CD8-positive, alpha-beta memory T cell (primary cell): ENCODE data around the gene NAMPT. TPM values are rescaled to one million over a fixed set of nuclear protein-coding genes. Genes with fewer than 3 reads are reported as not detected.

Experiments
- CTCF ChIA-PET: fragments of 350-600 bp; sonication (Branson Sonifier 250); formaldehyde crosslinking; loops from one replicate; lab custom pipeline; 2021; ENCODE audit warnings: antibody characterized with exemption; lab: Charles Lee
- POLR2A ChIA-PET: fragments of 350-600 bp; sonication (Branson Sonifier 250); formaldehyde crosslinking; loops from one replicate; lab custom pipeline; 2021; ENCODE audit warnings: antibody characterized with exemption; lab: Charles Lee
- DNase-seq, 5 donors: peaks; one replicate each; pipeline versions ENCODE4 v3.0.0 to v3.0.0-alpha.2; 2020 to 2022; ENCODE audit warnings: mixed read lengths in 1 of 5
- H3K27ac ChIP-seq: one replicate; pipeline ENCODE4 v1.7.0; 2013; ENCODE audit warnings: low read depth, mild to moderate bottlenecking, low read length, moderate library complexity
- H3K27me3 ChIP-seq: 2 replicates; pipeline ENCODE4 v1.7.0; 2013; ENCODE audit warnings: low read length, mild to moderate bottlenecking; ENCODE audit not compliant: insufficient read depth, poor library complexity, severe bottlenecking
- H3K36me3 ChIP-seq: 2 replicates; pipeline ENCODE4 v1.7.0; 2013; ENCODE audit warnings: mild to moderate bottlenecking, low read length, moderate library complexity; ENCODE audit not compliant: insufficient read depth
- H3K4me1 ChIP-seq: 2 replicates; pipeline ENCODE4 v1.7.0; 2013; ENCODE audit warnings: mild to moderate bottlenecking, low read length, moderate library complexity; ENCODE audit not compliant: insufficient read depth
- H3K4me3 ChIP-seq: 2 replicates; pipeline ENCODE4 v1.7.0; 2013; ENCODE audit warnings: mild to moderate bottlenecking, low read length
- H3K9me3 ChIP-seq: 2 replicates; pipeline ENCODE4 v1.7.0; 2013; ENCODE audit warnings: mild to moderate bottlenecking, low read length
- H3K27ac Mint-ChIP-seq, 8 donors: one replicate each; pipeline ENCODE4 v1.8.0; 2020 to 2021; ENCODE audit warnings: mixed read lengths in 8 of 8, mild to moderate bottlenecking in 6 of 8, inconsistent platforms in 3 of 8, moderate library complexity in 3 of 8
- H3K27me3 Mint-ChIP-seq, 2 donors: one replicate each; pipeline ENCODE4 v1.8.0; 2020 to 2021; ENCODE audit warnings: mixed read lengths in 2 of 2, mild to moderate bottlenecking in 1 of 2, moderate library complexity in 1 of 2
- H3K36me3 Mint-ChIP-seq, 3 donors: one replicate each; pipeline ENCODE4 v1.8.0; 2020 to 2021; ENCODE audit warnings: mixed read lengths in 3 of 3, inconsistent platforms in 1 of 3, mild to moderate bottlenecking in 1 of 3
- H3K4me1 Mint-ChIP-seq, 3 donors: one replicate each; pipeline ENCODE4 v1.8.0; 2020 to 2021; ENCODE audit warnings: mixed read lengths in 3 of 3, inconsistent platforms in 1 of 3, mild to moderate bottlenecking in 1 of 3
- H3K4me3 Mint-ChIP-seq, 7 donors: one replicate each; pipeline ENCODE4 v1.8.0; 2020 to 2021; ENCODE audit warnings: mixed read lengths in 7 of 7, mild to moderate bottlenecking in 6 of 7, moderate library complexity in 4 of 7, inconsistent platforms in 2 of 7
- H3K9me3 Mint-ChIP-seq, 5 donors: one replicate each; pipeline ENCODE4 v1.8.0; 2020 to 2022; ENCODE audit warnings: mixed read lengths in 5 of 5, mild to moderate bottlenecking in 3 of 5, moderate library complexity in 2 of 5, inconsistent platforms in 1 of 5
- polyA plus RNA-seq: library from polyadenylated mRNA; unstranded; fragments of 300-500 nt; fragmentation: Illumina TruSeq; gene quantifications from one replicate; pipeline ENCODE4 v1.2.3, GENCODE V29; 2021
- total RNA-seq, 2 experiments: library from RNA; stranded (reverse); gene quantifications; one replicate each; pipeline ENCODE4 v1.2.3, GENCODE V29; 2021

NAMPT gene
- total and polyA plus RNA-seq, 3 experiments from 2014 or later, result 15.9 to 742 (median 723) TPM

DNA sequence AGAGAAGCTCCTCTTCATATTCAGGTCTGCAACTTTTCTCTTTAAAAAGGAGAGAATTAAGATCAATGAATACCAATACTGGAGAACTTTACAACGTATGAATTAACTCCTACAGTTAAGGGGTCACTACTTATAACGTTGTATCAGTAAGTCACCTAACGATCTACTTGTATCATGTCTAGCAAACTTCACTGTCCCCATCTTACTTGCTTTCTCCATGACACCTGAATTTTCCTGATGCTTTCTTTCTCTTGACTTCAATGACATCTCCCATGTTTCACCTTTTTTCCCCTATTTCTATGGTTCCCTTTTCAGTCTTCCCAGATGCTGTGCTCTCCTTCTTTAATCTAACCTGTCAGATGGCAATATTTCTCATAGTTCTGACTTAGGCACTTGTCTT lies 19.6 kb downstream of the NAMPT start:
- no peak for DNase-seq

DNA sequence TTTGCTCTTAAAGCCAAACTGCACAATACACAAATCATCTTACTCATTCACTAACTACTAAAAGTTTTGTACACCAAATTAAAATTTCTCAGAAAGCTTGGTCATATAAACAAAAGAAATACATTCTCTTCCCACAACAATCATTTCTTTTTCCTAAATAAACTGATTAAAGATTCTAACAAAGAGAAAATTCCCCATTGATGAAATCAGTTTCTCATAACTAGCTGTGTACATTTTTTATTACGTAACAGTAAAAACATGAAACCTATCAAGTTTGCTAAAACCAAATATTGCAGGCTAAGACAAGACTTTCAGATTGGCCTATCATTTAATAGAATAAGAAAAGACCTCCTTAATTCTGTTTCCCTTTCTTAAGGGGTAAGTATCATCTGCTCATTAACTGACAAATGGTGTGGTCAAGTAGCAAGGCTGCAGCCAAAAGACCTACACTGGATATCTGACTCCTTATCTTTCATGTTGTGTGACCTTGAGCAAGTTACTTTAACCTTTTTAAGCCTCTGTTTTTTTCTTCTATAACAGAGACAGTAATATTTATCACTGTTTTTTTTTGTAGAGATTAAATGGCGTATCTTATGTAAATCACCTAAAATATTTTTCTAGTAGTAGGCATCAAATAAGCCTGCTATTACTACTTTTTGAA lies 22.4 kb downstream of the NAMPT start:
- Histone ChIP-seq H3K4me3 (no peak overlapping the region), H3K27ac (no peak overlapping the region), H3K27me3 (no peaks in the 10 kb centered on the region), H3K9me3 (no peaks in the 10 kb centered on the region), H3K4me1 (peaks cover 10% of the 10 kb centered on the region), H3K36me3 (no peaks in the 10 kb centered on the region)
- Mint-ChIP-seq H3K4me3 (no peak overlapping the region), H3K4me1 (peaks cover 11 to 20% (median 17%) of the 10 kb centered on the region in 3 donors), H3K9me3 (no peaks in the 10 kb centered on the region), H3K36me3 (peaks cover 18 to 72% (median 44%) of the 10 kb centered on the region in 3 donors), H3K27ac (no peak overlapping the region), H3K27me3 (no peaks in the 10 kb centered on the region)
- POLR2A ChIA-PET, result no interaction called here
- no peak for DNase-seq
- CTCF ChIA-PET, result no interaction called here

More for the DNA sequence above, 19.6 kb downstream of the NAMPT start:
- H3K36me3 ChIP-seq, result no peaks in the 10 kb centered on the region
- Mint-ChIP-seq H3K27me3 (no peaks in the 10 kb centered on the region), H3K4me3 (no peak overlapping the region), H3K27ac (no peak overlapping the region), H3K9me3 (no peaks in the 10 kb centered on the region), H3K36me3 (peaks cover 5 to 72% (median 33%) of the 10 kb centered on the region in 3 donors), H3K4me1 (peaks cover 10 to 12% (median 11%) of the 10 kb centered on the region in 3 donors)
- ChIA-PET CTCF (no interaction called here), POLR2A (no interaction called here)
- H3K9me3 ChIP-seq, result no peaks in the 10 kb centered on the region
- no peaks in the 10 kb centered on the region for H3K27me3 ChIP-seq
- no peak overlapping the region for H3K27ac ChIP-seq
- H3K4me1 ChIP-seq, result peaks cover 10% of the 10 kb centered on the region
- H3K4me3 ChIP-seq, result no peak overlapping the region

DNA sequence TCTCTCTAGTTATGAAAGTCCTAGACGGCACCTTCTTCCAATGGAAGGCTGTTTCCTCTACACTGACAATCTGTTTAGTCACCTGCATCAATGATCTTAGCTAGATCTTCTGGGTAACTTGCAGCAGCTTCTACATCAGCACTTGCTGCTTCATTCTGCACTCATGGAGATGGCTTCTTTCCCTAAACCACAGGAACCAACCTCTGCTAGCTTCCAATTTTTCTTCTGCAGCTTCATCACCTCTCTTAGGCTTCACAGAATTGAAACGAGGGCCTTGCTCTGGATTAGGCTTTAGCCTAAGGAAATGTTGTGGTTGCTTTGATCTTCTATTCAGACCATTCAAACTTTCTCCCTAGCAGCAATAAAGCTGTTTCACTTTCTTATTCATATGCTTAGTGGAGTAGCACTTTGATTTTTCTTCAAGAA lies 24.6 kb downstream of the NAMPT start:
- Mint-ChIP-seq H3K4me1 (peaks cover 11 to 20% (median 17%) of the 10 kb centered on the region in 3 donors), H3K4me3 (no peak overlapping the region), H3K9me3 (no peaks in the 10 kb centered on the region), H3K36me3 (peaks cover 25 to 66% (median 36%) of the 10 kb centered on the region in 3 donors), H3K27me3 (no peaks in the 10 kb centered on the region), H3K27ac (peak overlapping the region in 2 of 8 donors; percentile 4 to 21)
- H3K27ac ChIP-seq, result no peak overlapping the region
- no peak overlapping the region for H3K4me3 ChIP-seq
- H3K27me3 ChIP-seq, result no peaks in the 10 kb centered on the region
- no peaks in the 10 kb centered on the region for H3K9me3 ChIP-seq
- DNase-seq, result no peak
- no peaks in the 10 kb centered on the region for H3K36me3 ChIP-seq
- peaks cover 10% of the 10 kb centered on the region for H3K4me1 ChIP-seq
- ChIA-PET CTCF (no interaction called here), POLR2A (no interaction called here)

DNA sequence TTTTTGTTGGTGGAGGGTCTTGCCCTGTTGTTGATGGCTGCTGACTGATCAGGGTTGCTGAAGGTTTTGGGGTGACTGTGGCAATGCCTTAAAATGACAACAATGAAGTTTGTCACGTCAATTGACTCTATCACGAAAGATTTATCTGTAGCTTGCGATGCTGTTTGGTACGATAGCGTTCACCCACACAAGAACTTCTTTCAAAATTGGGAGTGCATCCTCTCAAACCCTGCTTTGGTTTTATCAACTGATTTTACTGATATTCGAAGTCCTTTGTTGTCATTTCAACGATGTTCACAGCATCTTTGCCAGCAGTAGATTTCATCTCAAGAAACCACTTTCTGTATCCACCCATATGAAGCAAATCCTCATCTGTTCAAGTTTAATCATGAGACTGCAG lies 26.0 kb downstream of the NAMPT start:
- Mint-ChIP-seq H3K9me3 (no peaks in the 10 kb centered on the region), H3K4me1 (peaks cover 11 to 20% (median 17%) of the 10 kb centered on the region in 3 donors), H3K4me3 (no peak overlapping the region), H3K36me3 (peaks cover 30 to 70% (median 35%) of the 10 kb centered on the region in 3 donors), H3K27ac (no peak overlapping the region), H3K27me3 (no peaks in the 10 kb centered on the region)
- DNase-seq, result no peak
- Histone ChIP-seq H3K4me1 (peaks cover 10% of the 10 kb centered on the region), H3K27ac (no peak overlapping the region), H3K4me3 (no peak overlapping the region), H3K36me3 (no peaks in the 10 kb centered on the region), H3K9me3 (no peaks in the 10 kb centered on the region), H3K27me3 (no peaks in the 10 kb centered on the region)
- ChIA-PET CTCF (no interaction called here), POLR2A (no interaction called here)

DNA sequence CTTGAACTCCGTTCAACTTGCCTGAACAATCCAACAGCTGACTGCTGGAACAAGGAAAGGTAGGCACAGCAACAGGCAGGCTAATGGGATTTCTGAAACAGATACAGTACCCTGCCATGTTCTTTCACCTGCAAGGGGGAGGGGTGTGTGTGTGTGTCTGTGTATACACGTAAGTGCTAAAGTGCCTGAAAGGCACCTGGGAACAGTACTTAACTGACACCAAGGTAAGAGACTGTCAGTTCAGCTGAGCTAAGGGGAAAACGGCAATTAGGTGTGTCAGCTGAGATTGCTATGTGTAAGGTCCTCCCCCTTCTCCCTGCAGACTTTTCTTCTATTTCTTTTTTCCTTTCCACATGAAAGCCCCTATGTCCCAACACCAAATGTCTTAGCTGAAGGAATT lies 27.0 kb downstream of the NAMPT start:
- Mint-ChIP-seq H3K9me3 (no peaks in the 10 kb centered on the region), H3K4me3 (no peak overlapping the region), H3K4me1 (peaks cover 11 to 20% (median 17%) of the 10 kb centered on the region in 3 donors), H3K36me3 (peaks cover 34 to 73% (median 38%) of the 10 kb centered on the region in 3 donors), H3K27me3 (no peaks in the 10 kb centered on the region), H3K27ac (no peak overlapping the region)
- POLR2A ChIA-PET, result no interaction called here
- CTCF ChIA-PET, result no interaction called here
- Histone ChIP-seq H3K4me1 (peaks cover 10% of the 10 kb centered on the region), H3K27me3 (no peaks in the 10 kb centered on the region), H3K27ac (no peak overlapping the region), H3K9me3 (no peaks in the 10 kb centered on the region), H3K4me3 (no peak overlapping the region), H3K36me3 (no peaks in the 10 kb centered on the region)
- DNase-seq, result no peak

DNA sequence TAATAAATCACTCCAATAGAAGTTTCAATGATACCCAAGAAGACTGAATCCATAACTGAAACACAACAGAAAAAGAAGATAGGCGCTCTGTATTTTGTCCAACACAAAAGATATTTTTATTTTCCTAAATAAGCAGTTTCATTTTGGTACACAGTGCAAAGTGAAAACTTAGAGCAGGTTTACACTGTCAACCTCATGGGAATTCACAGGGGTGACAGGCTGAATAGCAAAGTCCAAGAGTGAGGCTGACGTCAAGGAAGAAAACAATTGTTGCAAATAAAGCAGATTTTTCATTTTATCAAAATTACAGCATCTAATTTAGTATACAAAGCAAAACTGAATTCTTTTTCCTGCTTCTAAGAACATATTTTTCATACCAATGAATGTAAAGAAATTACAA lies 28.6 kb downstream of the NAMPT start:
- Histone ChIP-seq H3K9me3 (no peaks in the 10 kb centered on the region), H3K4me3 (no peak overlapping the region), H3K4me1 (peaks cover 9% of the 10 kb centered on the region), H3K27ac (no peak overlapping the region), H3K36me3 (no peaks in the 10 kb centered on the region), H3K27me3 (no peaks in the 10 kb centered on the region)
- Mint-ChIP-seq H3K27ac (no peak overlapping the region), H3K9me3 (no peaks in the 10 kb centered on the region), H3K4me3 (no peak overlapping the region), H3K36me3 (peaks cover 38 to 84% (median 40%) of the 10 kb centered on the region in 3 donors), H3K4me1 (peaks cover 10 to 18% (median 15%) of the 10 kb centered on the region in 3 donors), H3K27me3 (no peaks in the 10 kb centered on the region)
- POLR2A ChIA-PET, result no interaction called here
- no peak for DNase-seq
- CTCF ChIA-PET, result no interaction called here

DNA sequence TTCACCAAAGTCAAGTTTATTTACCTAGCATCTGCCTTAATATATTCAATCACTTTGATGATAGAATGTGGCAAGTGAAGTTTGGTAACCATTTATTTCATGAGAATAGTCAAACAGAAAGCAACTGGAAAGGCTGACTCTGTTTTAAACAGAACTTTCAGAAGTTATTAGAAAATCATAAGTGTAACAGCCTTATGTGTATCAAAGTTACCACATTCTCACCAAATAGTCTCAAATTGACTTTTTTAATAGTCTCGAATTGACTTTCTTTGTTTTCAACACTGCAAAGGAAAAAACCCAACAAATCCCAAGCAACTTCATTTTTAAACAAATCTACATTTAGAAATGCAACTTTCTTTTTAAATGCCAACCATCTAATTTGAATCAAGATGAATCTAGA lies 29.5 kb downstream of the NAMPT start:
- Mint-ChIP-seq H3K4me1 (peaks cover 2 to 9% (median 6%) of the 10 kb centered on the region in 3 donors), H3K27ac (no peak overlapping the region), H3K4me3 (no peak overlapping the region), H3K36me3 (peaks cover 37 to 80% (median 43%) of the 10 kb centered on the region in 3 donors), H3K27me3 (no peaks in the 10 kb centered on the region), H3K9me3 (no peaks in the 10 kb centered on the region)
- Histone ChIP-seq H3K27ac (no peak overlapping the region), H3K27me3 (no peaks in the 10 kb centered on the region), H3K9me3 (no peaks in the 10 kb centered on the region), H3K36me3 (no peaks in the 10 kb centered on the region), H3K4me1 (peaks cover under 1% of the 10 kb centered on the region), H3K4me3 (no peak overlapping the region)
- no peak for DNase-seq
- POLR2A ChIA-PET, result no interaction called here
- CTCF ChIA-PET, result no interaction called here

DNA sequence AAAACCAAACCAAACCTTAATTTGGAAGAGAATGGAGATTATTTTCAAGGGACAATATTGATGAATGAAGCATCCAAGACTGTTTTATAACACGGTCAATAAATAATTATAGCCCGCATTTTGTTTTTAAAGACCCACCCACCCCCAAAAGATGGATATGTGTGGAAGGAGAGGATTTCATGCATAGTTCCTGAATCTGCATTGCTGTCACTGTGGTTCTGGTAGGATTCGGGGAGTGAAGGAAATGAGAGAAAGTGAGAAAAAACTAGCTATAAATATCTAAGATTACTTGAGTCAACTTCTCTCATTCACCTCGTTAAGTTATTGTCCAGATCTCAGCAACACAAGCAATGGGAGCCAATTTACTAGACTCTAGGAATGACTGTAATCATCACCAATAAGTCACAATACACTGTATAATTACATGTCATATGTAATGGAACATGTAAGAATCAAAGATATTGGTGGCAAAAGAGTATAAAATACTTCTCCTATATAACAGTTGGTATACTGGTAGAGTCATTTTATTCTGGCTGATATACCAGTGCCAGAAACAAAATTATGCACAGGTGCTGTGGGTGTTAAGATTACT lies 30.2 kb downstream of the NAMPT start:
- Mint-ChIP-seq H3K36me3 (peaks cover 34 to 76% (median 43%) of the 10 kb centered on the region in 3 donors), H3K9me3 (no peaks in the 10 kb centered on the region), H3K4me3 (no peak overlapping the region), H3K27ac (no peak overlapping the region), H3K27me3 (no peaks in the 10 kb centered on the region), H3K4me1 (peaks cover 0 to 5% (median 2%) of the 10 kb centered on the region in 3 donors)
- Histone ChIP-seq H3K36me3 (no peaks in the 10 kb centered on the region), H3K4me3 (no peak overlapping the region), H3K9me3 (no peaks in the 10 kb centered on the region), H3K4me1 (no peaks in the 10 kb centered on the region), H3K27ac (no peak overlapping the region), H3K27me3 (no peaks in the 10 kb centered on the region)
- no peak for DNase-seq
- CTCF ChIA-PET, result no interaction called here
- POLR2A ChIA-PET, result no interaction called here
